HepG2 (cell line): ENCODE measurements around the gene RAB17. TPM values are rescaled to one million over a fixed set of nuclear protein-coding genes. Genes with fewer than 3 reads are reported as not detected.
A peak's percentile ranks its signal among the peaks of the same experiment; 100 is the strongest.

ENCODE experiments used
- CBFB ChIP-seq: sonication (generic); formaldehyde crosslinking; IDR thresholded peaks from 2 replicates; pipeline ENCODE4 v1.4.0; 2020; ENCODE audit warnings: missing genetic modification reagents
- EEA1 ChIP-seq: sonication (generic); formaldehyde crosslinking; IDR thresholded peaks from 2 replicates; pipeline ENCODE4 v1.5.1; 2020; ENCODE audit warnings: mild to moderate bottlenecking, missing genetic modification reagents, borderline replicate concordance
- IRX3 ChIP-seq: sonication (generic); formaldehyde crosslinking; IDR thresholded peaks from 2 replicates; pipeline ENCODE4 v1.8.1; 2023; ENCODE audit warnings: mild to moderate bottlenecking, low read depth, missing genetic modification reagents, borderline replicate concordance
- JUND ChIP-seq: sonication (generic); formaldehyde crosslinking; IDR thresholded peaks from 2 replicates; pipeline ENCODE4 v1.8.0; 2022; ENCODE audit warnings: mild to moderate bottlenecking, missing genetic modification reagents
- MAX ChIP-seq: IDR thresholded peaks from 2 replicates; pipeline ENCODE4 v1.6.1; 2012; ENCODE audit warnings: inconsistent platforms
- MYPOP ChIP-seq: sonication (generic); formaldehyde crosslinking; IDR thresholded peaks from 2 replicates; pipeline ENCODE4 v1.8.1; 2023; ENCODE audit warnings: mild to moderate bottlenecking, moderate library complexity, missing genetic modification reagents
- NCOA1 ChIP-seq: sonication (generic); formaldehyde crosslinking; IDR thresholded peaks from 2 replicates; pipeline ENCODE4 v1.9.0; 2021; ENCODE audit warnings: missing genetic modification reagents
- PCBP1 ChIP-seq: fragments of 200-400 bp; formaldehyde crosslinking; IDR thresholded peaks from 2 replicates; pipeline ENCODE4 v1.6.1; 2017; ENCODE audit warnings: mild to moderate bottlenecking, low read depth, low read length, borderline replicate concordance
- PHF8 ChIP-seq: sonication (generic); formaldehyde crosslinking; IDR thresholded peaks from 2 replicates; pipeline ENCODE4 v1.5.0; 2020; ENCODE audit warnings: missing genetic modification reagents
- RXRA ChIP-seq: sonication (generic); formaldehyde crosslinking; IDR thresholded peaks from 2 replicates; pipeline ENCODE4 v1.5.1; 2020; ENCODE audit warnings: missing genetic modification reagents
- SOX5 ChIP-seq: IDR thresholded peaks from 2 replicates; pipeline ENCODE4 v1.6.1; 2016; ENCODE audit warnings: borderline replicate concordance
- SYNCRIP ChIP-seq: fragments of 200-400 bp; formaldehyde crosslinking; IDR thresholded peaks from 2 replicates; pipeline ENCODE4 v1.6.1; 2018; ENCODE audit warnings: mild to moderate bottlenecking, low read depth, low read length; ENCODE audit not compliant: insufficient read depth
- TAF1 ChIP-seq: sonication (generic); formaldehyde crosslinking; IDR thresholded peaks from 2 replicates; pipeline ENCODE4 v1.4.0; 2020; ENCODE audit warnings: missing genetic modification reagents
- TEAD3 ChIP-seq: optimal IDR thresholded peaks from 2 replicates; pipeline ENCODE3; 2016; ENCODE audit warnings: borderline replicate concordance
- TMF1 ChIP-seq: sonication (generic); formaldehyde crosslinking; IDR thresholded peaks from 2 replicates; pipeline ENCODE4 v1.8.1; 2022; ENCODE audit warnings: low read depth, missing genetic modification reagents
- TOPORS ChIP-seq: sonication (generic); formaldehyde crosslinking; IDR thresholded peaks from 2 replicates; pipeline ENCODE4 v1.8.0; 2023; ENCODE audit warnings: mild to moderate bottlenecking, missing genetic modification reagents
- ZC3H13 ChIP-seq: sonication (generic); formaldehyde crosslinking; IDR thresholded peaks from 2 replicates; pipeline ENCODE4 v1.8.1; 2023; ENCODE audit warnings: mild to moderate bottlenecking, missing genetic modification reagents, moderate library complexity
- ZNF230 ChIP-seq: sonication (generic); formaldehyde crosslinking; IDR thresholded peaks from 2 replicates; pipeline ENCODE4 v1.4.0; 2020; ENCODE audit warnings: mild to moderate bottlenecking, missing genetic modification reagents
- ZNF446 ChIP-seq: sonication (generic); formaldehyde crosslinking; IDR thresholded peaks from 2 replicates; pipeline ENCODE4 v1.5.0; 2020; ENCODE audit warnings: mild to moderate bottlenecking, missing genetic modification reagents
- ZNF644 ChIP-seq: IDR thresholded peaks from 2 replicates; pipeline ENCODE4 v1.6.1; 2016; ENCODE audit warnings: low read depth
- ZNF768 ChIP-seq: sonication (generic); formaldehyde crosslinking; IDR thresholded peaks from 2 replicates; pipeline ENCODE4 v1.4.0; 2020; ENCODE audit warnings: missing genetic modification reagents
- ZNF776 ChIP-seq: sonication (generic); formaldehyde crosslinking; IDR thresholded peaks from 2 replicates; pipeline ENCODE4 v1.4.0; 2020; ENCODE audit warnings: mild to moderate bottlenecking, missing genetic modification reagents
- polyA plus RNA-seq, 8 experiments: library from polyadenylated mRNA; depleted of rRNA in 3 of 8; stranded (reverse) in 7 of 8; unstranded in 1 of 8; fragments of >200 nt; fragmentation: Illumina TruSeq in 4 of 8; extraction: Trizol in 4 of 8; gene quantifications; 2 replicates each; pipeline versions ENCODE4 v1.2.1 to v1.2.3, GENCODE V29; 2011 to 2016; ENCODE audit warnings: low read depth in 4 of 8, missing spikeins in 1 of 8, mixed read lengths in 1 of 8; ENCODE audit not compliant: insufficient read depth in 1 of 8
- total RNA-seq, 5 experiments: library from RNA; depleted of rRNA; stranded (reverse); fragments of >200 nt; fragmentation: Illumina TruSeq; extraction: Trizol; gene quantifications; 2 replicates each; pipeline ENCODE4 v1.2.3, GENCODE V29; 2016; ENCODE audit warnings: low read depth in 1 of 5
- TF ChIP-seq, protein P1 (sequence below): sonication (generic); formaldehyde crosslinking; IDR thresholded peaks from 2 replicates; pipeline ENCODE4 v1.8.1; 2022; ENCODE audit warnings: mild to moderate bottlenecking, missing genetic modification reagents
- TF ChIP-seq, protein P2 (sequence below): sonication (generic); formaldehyde crosslinking; IDR thresholded peaks from 2 replicates; pipeline ENCODE4 v1.4.0; 2020; ENCODE audit warnings: mild to moderate bottlenecking, missing genetic modification reagents
- TF ChIP-seq, protein P3 (sequence below): sonication (generic); formaldehyde crosslinking; IDR thresholded peaks from 2 replicates; pipeline ENCODE4 v1.4.0; 2020; ENCODE audit warnings: missing genetic modification reagents, mild to moderate bottlenecking, borderline replicate concordance

The RAB17 gene
- total and polyA plus RNA-seq, 2 of the 13 experiments (the other 11 are each of a cell fraction or from before 2014, with no cell fraction given) = 68.0 to 124 TPM

GRCh38 chr2:237627441-237628246 is 37.1 kb upstream of the RAB17 start, which contains the start of gene LRRFIP1 (continued):
- no peak for TF ChIP-seq SYNCRIP
- TF ChIP-seq TMF1 (CRISPR knock-in tag) = peak; percentile 44; the same call in 1 of the 2 replicates
- no peak for TF ChIP-seq JUND (CRISPR knock-in tag)
- no peak for TF ChIP-seq MYPOP (CRISPR knock-in tag)
- TF ChIP-seq PCBP1 = no peak
- no peak for TF ChIP-seq ZNF446 (CRISPR knock-in tag)
- no peak for TF ChIP-seq ZNF776 (CRISPR knock-in tag)
- TF ChIP-seq ZNF230 (CRISPR knock-in tag) = no peak
- TF ChIP-seq SOX5 (CRISPR knock-in tag) = no peak
- peak; percentile 62; the same call in 1 of the 2 replicates for TF ChIP-seq TOPORS (CRISPR knock-in tag)
- peak; percentile 53; the same call in 1 of the 2 replicates for TF ChIP-seq ZNF768 (CRISPR knock-in tag)
- peak; percentile 28; the same call in 1 of the 2 replicates for TF ChIP-seq EEA1 (CRISPR knock-in tag)
- no peak for TF ChIP-seq RXRA (CRISPR knock-in tag)
- TF ChIP-seq, protein P1, sequence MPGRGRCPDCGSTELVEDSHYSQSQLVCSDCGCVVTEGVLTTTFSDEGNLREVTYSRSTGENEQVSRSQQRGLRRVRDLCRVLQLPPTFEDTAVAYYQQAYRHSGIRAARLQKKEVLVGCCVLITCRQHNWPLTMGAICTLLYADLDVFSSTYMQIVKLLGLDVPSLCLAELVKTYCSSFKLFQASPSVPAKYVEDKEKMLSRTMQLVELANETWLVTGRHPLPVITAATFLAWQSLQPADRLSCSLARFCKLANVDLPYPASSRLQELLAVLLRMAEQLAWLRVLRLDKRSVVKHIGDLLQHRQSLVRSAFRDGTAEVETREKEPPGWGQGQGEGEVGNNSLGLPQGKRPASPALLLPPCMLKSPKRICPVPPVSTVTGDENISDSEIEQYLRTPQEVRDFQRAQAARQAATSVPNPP (CRISPR knock-in tag) = 0 out of 2 replicates have a peak, but pooled peaks have one; percentile 13
- no peak for TF ChIP-seq NCOA1
- TF ChIP-seq CBFB (CRISPR knock-in tag) = no peak
- no peak for TF ChIP-seq ZC3H13
- TF ChIP-seq ZNF644 (CRISPR knock-in tag) = no peak
- no peak for TF ChIP-seq TAF1 (CRISPR knock-in tag)
- TF ChIP-seq, protein P2, sequence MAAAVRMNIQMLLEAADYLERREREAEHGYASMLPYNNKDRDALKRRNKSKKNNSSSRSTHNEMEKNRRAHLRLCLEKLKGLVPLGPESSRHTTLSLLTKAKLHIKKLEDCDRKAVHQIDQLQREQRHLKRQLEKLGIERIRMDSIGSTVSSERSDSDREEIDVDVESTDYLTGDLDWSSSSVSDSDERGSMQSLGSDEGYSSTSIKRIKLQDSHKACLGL (CRISPR knock-in tag) = 0 out of 2 replicates have a peak, but pooled peaks have one; percentile 43
- peak; percentile 80 for TF ChIP-seq MAX
- peak; percentile 38 for TF ChIP-seq PHF8
- 0 out of 2 replicates have a peak, but pooled peaks have one; percentile 18 for TF ChIP-seq IRX3 (CRISPR knock-in tag)
- peak; percentile 41 for TF ChIP-seq TEAD3 (CRISPR knock-in tag)
- TF ChIP-seq, protein P3, sequence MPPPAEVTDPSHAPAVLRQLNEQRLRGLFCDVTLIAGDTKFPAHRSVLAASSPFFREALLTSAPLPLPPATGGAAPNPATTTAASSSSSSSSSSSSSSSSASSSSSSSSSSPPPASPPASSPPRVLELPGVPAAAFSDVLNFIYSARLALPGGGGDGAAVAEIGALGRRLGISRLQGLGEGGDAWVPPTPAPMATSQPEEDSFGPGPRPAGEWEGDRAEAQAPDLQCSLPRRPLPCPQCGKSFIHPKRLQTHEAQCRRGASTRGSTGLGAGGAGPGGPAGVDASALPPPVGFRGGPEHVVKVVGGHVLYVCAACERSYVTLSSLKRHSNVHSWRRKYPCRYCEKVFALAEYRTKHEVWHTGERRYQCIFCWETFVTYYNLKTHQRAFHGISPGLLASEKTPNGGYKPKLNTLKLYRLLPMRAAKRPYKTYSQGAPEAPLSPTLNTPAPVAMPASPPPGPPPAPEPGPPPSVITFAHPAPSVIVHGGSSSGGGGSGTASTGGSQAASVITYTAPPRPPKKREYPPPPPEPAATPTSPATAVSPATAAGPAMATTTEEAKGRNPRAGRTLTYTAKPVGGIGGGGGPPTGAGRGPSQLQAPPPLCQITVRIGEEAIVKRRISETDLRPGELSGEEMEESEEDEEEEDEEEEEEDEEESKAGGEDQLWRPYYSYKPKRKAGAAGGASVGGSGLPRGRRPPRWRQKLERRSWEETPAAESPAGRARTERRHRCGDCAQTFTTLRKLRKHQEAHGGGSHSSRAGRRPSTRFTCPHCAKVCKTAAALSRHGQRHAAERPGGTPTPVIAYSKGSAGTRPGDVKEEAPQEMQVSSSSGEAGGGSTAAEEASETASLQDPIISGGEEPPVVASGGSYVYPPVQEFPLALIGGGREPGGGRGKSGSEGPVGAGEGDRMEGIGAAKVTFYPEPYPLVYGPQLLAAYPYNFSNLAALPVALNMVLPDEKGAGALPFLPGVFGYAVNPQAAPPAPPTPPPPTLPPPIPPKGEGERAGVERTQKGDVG (CRISPR knock-in tag) = no peak
